HG03060 (cell line): ENCODE data around the gene RPUSD1.

Experiments used
- ATAC-seq: cut with Tn5 transposase; IDR thresholded peaks from one replicate; pipeline ENCODE4 v1.9.1; 2021; ENCODE audit warnings: low read depth, moderate number of reproducible peaks; ENCODE audit not compliant: unreplicated experiment

RPUSD1 gene

DNA sequence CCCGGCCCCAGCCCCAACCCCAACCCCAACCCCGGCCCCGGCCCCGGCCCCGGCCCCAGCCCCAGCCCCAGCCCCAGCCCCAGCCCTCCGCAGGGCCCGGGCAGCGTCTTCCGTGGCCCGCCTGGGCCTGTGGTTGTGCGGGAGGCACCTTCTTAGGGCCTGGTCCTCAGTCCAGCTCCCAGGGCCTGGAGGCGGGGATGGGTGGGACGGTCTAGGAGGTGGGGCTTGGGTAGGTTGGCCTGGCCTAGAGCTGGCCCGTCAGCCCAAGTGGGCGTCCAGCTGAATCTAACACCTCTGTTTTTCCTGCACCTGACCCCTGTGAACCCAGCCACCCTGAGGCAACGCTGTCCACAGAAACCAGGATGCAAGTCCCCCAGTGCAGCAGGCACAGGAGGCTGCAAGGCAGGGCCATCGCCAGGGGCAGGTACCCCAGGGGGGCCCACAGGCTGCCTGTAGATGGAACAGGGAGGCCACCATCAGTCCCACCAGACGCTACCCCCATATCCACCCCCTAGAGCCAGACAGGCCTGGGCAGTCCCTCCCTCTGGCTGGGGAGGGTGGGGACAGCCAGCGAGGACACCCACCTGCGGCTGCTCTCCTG, 18.9 kb downstream of the RPUSD1 start:
- no peak for ATAC-seq

DNA sequence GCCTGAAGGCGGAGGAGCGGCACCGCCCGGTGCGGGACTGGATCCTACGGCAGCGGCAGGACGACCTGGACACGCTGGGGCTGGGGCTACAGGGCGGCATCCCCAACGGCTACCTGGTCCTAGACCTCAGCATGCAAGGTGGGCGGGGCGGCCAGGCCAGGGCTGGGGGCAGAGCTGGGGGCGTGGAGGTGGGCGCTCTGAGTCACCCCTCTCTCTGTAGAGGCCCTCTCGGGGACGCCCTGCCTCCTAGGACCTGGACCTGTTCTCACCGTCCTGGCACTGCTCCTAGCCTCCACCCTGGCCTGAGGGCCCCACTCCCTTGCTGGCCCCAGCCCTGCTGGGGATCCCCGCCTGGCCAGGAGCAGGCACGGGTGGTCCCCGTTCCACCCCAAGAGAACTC, 19.8 kb downstream of the RPUSD1 start:
- ATAC-seq, result no peak

DNA sequence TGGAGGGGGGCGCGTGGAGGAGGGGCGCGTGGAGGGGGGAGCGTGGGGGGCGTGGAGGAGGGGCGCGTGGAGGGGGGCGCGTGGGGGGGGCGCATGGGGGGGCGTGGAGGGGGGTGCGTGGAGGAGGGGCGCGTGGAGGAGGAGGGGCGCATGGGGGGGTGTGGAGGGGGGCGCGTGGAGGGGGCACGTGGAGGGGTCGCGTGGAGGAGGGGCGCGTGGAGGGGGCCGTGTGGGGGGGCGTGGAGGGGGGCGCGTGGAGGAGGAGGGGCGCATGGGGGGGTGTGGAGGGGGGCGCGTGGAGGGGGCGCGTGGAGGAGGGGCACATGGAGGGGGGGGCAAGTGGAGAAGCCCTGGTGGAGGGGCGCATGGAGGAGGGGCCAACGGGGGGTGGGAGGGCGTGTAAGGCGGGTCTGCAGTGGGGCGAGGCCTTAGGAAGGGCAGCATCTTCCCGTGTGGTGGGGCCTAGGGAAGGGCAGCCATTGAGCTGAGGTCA, 20.4 kb downstream of the RPUSD1 start:
- no peak for ATAC-seq

DNA sequence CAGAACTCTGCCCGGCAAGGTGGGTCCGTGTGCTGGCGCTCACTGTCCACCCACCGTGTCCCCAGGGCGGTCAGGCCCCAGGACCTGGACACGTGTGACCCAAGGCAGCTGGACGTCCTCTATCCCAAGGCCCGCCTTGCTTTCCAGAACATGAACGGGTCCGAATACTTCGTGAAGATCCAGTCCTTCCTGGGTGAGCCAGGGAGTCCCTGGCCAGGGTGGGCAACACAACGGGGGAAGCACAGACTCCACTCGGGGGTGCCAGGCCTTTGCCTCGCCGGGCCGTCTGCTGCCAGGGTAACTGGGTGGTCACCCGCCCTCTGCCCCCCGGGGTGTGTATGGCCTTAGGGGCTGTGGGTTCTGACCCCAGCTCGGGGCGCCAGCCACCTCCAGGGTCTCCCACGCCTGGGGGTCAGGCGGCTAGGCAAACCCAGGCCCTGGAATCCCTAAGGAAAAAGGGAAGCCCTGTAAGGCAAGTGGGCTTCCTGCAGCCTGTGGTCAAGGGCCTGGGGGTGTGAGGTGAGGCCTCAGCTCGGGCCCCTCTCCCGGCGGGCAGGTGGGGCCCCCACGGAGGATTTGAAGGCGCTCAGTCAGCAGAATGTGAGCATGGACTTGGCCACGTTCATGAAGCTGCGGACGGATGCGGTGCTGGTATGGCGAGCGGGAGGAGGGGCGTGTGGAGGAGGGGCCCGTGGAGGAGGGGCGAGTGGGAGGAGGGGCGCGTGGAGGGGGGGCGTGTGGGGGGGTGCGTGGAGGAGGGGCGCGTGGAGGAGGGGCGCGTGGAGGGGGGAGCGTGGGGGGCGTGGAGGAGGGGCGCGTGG, 21.2 kb downstream of the RPUSD1 start:
- no peak for ATAC-seq

DNA sequence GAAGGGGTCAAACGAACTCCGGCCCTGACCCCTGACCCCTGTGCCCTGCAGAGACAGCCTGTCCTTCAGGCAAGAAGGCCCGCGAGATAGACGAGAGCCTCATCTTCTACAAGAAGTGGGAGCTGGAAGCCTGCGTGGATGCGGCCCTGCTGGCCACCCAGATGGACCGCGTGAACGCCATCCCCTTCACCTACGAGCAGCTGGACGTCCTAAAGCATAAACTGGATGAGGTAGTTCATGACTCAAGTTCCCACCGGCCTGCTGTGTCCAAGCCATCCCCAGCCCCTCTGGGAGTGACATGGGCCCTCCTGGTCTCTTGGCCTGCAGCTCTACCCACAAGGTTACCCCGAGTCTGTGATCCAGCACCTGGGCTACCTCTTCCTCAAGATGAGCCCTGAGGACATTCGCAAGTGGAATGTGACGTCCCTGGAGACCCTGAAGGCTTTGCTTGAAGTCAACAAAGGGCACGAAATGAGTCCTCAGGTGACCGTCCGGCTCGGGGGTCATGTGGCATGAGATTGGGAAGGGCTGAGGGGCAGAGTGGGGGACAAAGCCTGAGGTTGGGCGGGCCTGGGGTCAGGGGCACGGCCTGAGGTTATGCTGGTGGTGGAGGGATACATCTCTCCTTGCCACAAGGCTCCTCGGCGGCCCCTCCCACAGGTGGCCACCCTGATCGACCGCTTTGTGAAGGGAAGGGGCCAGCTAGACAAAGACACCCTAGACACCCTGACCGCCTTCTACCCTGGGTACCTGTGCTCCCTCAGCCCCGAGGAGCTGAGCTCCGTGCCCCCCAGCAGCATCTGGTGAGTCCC, 22.0 kb downstream of the RPUSD1 start:
- no peak for ATAC-seq

DNA sequence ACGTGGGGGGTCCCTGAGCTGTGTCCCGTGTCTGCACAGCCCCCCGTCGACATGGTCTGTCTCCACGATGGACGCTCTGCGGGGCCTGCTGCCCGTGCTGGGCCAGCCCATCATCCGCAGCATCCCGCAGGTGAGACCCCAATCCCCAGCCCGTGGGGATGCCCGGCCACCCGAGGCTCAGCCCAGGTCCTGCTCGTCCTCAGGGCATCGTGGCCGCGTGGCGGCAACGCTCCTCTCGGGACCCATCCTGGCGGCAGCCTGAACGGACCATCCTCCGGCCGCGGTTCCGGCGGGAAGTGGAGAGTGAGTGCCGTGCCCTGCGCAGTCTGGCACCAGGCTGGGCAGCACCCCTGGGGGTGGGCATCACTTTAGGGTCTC, 22.7 kb downstream of the RPUSD1 start:
- no peak for ATAC-seq

DNA sequence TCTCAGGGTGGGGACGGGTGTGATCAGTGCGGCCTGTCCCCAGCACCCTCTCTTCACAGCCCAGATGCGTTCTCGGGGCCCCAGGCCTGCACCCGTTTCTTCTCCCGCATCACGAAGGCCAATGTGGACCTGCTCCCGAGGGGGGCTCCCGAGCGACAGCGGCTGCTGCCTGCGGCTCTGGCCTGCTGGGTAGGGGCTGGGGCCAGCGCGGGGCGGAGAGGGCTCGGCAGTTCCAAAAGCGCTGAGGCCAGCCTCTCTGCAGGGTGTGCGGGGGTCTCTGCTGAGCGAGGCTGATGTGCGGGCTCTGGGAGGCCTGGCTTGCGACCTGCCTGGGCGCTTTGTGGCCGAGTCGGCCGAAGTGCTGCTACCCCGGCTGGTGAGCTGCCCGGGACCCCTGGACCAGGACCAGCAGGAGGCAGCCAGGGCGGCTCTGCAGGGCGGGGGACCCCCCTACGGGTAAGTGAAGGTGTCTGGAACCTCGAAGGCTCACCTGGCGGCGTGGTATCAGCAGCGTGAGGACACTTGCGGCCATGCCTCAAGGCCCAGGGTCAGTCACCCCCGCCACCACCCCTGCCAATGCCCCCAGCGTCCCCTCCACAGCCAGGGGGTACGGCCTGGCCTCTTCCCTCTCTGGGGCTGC, 23.2 kb downstream of the RPUSD1 start:
- ATAC-seq, result no peak

DNA sequence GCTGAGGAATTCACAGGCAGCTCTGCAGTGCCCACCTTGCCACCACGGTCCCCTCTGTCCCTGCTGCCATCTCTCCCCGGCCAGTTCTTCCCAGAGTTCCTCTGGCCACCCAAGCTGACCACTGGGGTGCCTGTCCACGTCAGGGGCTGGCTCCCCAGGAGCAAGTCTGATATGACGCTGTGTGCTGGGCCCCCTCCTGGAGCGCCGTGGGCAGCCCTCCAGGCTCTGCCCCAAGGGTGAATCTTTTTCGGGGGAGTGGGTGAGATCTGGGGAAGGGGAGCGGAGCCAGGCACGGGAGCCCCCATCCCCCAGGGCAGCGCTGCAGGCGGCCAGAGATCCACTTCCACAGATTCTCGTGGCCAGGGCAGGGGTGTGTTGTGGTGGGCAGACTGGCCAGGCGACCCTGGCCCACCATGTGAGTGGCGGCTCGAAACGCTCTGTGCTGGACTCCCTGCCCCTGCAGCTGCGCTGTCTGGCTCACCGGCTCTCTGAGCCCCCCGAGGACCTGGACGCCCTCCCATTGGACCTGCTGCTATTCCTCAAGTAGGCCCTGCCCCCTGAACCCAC, 23.9 kb downstream of the RPUSD1 start:
- ATAC-seq, result no peak

DNA sequence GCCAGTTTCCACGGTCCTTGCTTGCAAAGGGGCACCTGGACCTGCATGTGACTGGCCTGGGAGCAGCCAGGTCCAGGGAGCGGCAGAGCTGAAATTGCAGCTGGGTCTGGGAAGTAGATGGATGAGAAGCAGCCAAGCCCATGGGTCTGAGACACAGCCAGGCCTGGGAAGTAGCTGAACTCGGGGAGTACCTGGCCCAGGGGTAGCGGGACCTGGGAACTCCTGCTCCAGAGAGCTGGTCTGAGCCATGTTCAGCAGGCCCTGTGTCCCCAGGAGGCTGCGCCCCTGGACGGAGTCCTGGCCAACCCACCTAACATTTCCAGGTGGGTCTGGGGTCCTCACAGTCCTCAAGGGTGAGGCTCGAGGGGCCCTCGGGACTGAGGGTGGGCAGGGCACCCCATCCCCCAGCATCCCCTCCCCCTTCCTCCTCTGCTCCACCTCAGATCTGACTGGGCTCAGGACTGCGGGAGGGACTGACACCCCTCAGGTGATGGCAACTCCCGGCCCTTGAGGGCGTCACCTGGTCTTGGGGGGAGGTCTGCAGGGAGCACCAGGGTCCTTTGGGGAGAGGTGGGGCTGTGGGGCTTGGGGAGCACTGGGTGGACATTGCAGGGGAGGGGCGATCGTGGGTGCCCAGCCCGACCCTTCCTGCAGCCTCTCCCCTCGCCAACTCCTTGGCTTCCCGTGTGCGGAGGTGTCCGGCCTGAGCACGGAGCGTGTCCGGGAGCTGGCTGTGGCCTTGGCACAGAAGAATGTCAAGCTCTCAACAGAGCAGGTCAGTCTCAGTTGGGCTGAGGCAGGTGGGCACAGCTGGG, 24.6 kb downstream of the RPUSD1 start:
- no peak for ATAC-seq

DNA sequence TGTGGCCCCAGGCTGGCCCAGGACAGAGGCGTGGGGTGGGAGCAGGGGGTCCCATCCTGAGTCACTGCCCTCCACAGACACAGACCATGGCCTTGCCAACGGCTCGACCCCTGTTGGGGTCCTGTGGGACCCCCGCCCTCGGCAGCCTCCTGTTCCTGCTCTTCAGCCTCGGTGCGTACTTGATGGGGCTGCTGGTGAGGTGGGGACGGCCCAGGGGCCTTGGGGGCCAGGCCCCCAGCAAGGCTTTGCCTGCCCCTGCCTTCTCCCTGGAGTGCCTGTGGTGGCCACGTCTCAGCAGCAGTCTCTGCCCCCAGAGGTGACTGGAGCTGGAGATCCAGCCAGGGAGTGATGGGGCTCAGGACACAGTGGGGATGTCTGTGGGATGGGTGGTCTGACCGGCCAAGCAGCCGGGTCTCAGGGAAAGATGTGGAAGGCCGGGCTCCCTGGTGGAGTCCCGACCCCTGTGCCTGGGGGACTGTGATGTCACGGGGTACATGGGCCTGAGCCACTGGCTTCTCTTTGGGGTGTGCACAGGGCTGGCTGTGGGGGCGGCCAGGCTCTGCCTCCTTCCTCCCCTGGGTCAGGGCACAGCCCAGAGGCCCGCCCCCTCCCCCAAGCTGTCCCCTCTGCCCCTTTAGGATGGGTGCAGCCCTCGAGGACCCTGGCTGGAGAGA, 25.4 kb downstream of the RPUSD1 start:
- ATAC-seq, result no peak

DNA sequence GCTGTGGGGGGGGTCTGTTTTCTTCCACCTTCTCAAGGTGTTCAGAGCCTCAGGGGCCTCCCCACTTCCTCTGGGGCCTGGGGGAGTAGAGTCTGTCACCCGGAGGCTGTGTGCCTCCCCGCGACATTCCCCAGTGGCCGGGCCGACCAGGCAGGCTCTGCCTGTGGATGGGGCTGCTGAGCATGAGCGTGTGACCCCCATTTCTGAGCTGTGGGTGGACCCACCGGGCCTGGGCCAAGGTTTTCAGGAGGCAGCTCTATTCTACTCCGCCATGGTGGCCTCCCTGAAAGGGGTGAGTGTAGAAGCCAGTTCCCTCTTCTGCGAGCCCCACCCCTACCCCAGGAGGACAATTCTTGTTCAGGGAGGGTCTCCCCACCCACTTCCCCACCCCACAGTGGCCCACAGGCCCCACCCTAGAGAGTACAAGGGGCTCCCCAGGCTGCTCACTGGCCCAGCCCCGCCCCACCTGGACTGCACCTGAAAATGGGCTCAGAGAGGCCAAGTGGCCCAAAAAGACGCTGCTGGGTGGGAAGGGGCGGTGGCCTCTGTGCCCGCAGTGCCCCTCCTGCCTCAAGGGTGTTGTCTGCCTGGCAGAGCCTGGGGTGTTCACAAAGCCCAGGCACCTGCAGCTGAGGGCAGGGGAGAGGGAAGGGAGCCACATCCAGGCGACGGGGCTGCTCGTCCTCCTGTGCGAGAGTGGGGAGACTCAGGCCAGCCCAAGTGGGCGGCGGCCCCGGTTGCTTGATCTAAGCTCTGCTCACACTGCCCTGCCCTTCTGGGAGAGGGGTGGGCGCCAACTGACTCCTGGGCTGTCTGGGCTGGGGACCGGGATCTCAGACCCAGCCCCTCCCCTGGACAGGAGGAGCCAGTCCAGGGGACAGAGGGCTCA, 26.3 kb downstream of the RPUSD1 start:
- no peak for ATAC-seq

DNA sequence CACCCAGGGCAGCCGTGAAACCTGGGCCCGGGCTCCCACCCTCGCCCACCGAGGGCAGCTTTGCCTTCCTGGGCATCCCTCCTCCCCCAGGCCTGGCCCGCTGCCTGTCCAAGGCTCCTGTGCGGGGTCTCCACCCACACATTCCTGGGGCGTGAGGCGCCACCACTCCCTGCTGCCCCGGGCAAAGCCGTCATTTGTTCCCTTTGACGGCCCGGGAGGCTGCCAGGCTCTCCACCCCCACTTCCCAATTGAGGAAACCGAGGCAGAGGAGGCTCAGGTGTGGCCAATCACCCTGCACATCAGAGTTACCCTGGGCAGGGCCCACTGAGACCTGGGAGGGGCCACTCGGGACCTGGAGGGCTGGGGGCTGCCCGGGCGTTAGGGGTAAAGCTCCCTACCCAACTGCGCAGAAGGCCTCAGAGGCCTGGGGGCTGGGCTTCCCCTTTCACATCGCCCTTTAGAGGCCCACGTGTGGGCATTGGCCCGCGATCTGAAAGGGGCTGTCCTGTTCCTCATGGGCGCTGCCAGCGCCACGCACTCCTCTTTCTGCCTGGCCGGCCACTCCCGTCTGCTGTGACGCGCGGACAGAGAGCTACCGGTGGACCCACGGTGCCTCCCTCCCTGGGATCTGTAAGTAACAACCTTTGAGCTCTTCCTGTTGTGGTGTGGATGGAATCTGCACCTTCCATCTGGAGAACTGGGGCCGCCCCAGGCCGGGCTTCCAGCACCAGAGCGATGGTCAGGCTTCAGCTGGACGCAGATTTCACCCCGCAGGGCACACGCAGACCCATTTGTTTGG, 27.4 kb downstream of the RPUSD1 start, which contains the start of gene MSLN:
MSLN (plus strand) TSS at position 190 of the 799 bp plus-strand sequence. CDS start 1,947 bp downstream, outside the sequence.
- no peak for ATAC-seq

DNA sequence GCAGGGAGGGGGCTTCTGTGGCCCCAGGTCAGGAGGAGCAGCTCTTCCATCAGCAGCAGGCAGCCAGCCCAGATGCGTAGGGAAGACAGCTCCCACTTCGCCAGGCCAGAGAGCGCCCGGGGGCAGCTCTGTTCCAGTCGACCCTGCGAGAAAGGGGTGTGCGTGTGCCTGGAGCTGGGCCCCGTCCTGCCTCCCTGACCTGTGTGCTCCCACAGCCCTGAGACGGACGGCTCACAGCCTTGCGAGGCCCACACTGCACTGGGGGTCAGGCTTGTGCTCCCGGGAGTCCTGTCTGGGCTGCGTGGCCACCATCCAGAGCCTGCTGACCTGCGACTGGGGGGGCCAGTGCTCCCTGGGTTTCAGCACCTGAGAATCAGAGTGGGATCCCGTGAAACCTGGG, 28.1 kb downstream of the RPUSD1 start:
- no peak for ATAC-seq

DNA sequence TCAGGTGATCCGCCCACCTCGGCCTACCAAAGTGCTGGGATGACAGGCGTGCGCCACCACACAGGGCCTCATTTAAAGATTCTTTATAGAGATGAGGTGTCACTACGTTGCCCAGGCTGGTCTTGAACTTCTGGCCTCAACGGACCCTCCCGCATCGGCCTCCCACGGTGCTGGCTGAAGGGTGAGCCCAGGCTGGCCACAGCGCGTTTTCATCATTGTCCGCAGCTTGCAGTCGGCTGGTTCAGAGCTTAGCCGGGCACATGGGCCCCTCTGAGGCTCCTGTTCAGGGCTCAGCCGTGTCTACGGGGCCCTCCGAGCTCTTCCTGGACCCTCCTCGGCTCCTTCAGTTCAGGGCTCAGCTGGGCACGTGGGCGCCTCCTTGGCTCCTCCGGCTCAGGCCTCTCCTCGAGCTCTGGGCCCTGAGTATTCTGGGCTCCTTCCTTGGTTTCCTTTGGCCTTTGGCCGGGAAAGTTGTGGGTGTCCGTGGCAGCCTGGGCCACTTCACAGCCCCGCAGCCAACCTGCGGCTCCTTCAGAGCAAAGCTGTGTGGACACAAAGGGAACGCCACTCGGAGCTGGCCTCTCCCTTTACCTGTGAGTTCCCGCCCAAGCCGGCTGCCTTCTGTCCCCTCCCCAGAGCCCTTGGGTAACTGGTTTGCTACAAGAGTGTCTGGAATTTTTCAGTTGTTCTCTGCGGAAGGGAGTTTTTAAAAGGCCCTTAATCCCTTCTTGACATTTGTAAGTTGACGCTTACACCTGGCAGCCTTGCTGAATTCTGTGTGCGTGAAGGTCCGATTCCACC, 28.9 kb downstream of the RPUSD1 start:
- ATAC-seq, result no peak

DNA sequence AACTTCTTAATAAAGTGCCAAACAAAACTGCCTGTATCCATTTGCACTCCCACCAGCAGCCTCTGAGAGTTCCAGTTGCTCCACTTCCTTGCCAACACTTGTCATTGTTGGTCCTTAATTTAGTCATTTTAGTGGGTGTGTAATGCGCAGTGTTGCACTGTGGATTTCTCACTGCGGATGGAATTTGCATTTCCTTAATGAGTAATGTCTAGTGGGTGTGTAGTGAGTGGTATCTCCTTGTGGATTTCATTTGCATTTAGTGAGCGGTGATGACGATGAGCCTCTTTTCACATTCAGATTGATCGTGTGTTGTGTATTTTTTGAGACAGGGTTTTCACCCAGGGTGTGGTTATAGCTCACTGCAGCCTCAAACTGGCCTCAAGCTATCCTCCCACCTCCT, 31.8 kb downstream of the RPUSD1 start:
- no peak for ATAC-seq

DNA sequence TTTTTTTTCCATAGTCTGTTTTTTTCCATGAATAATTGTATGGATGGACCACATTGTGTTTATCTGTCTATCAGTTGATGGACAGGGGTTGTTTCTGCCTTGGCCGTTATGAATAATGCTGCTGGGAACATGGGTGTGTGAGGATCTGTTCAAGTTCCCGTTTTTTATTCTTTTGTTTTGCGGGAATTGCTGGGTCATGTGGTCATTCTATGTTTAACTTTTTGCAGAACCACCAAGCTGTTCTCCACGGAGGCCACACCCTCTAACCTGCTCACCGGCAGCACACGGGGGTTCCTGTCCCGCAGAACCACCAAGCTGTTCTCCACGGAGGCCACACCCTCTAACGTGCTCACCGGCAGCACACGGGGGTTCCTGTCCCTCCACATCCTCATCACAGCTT, 33.5 kb downstream of the RPUSD1 start:
- ATAC-seq, result no peak
